ENCODE measurements around the gene RDH12. TPM values are rescaled to one million over a fixed set of nuclear protein-coding genes. Genes with fewer than 3 reads are reported as not detected.

RDH12 gene
- total RNA-seq, 1 donor from 2014 or later: not detected

- no peak overlapping the region for H3K27ac Mint-ChIP-seq
- H3K27me3 Mint-ChIP-seq: no peaks in the 10 kb centered on the region
- no peak for DNase-seq
- intact Hi-C loops (cut with micrococcal nuclease): no loop called here
- H3K36me3 Mint-ChIP-seq (ENCODE audit: low read depth): peaks cover 50% of the 10 kb centered on the region
- no peaks in the 10 kb centered on the region for H3K4me1 Mint-ChIP-seq
- no peak overlapping the region for H3K4me3 Mint-ChIP-seq
- H3K9me3 Mint-ChIP-seq: no peaks in the 10 kb centered on the region
Observed at GRCh38 chr14:67768219-67768618, 66.5 kb downstream of the RDH12 start.

GRCh38 chr14:67773844-67774377 lies 72.2 kb downstream of the RDH12 start:
- intact Hi-C loops (cut with micrococcal nuclease): no loop called here
- Mint-ChIP-seq H3K4me1 (no peaks in the 10 kb centered on the region), H3K4me3 (no peak overlapping the region), H3K36me3 (ENCODE audit: low read depth) (peaks cover 58% of the 10 kb centered on the region), H3K27ac (no peak overlapping the region), H3K27me3 (no peaks in the 10 kb centered on the region), H3K9me3 (no peaks in the 10 kb centered on the region)
- DNase-seq: no peak

GRCh38 chr14:67776653-67777322 lies 75.1 kb downstream of the RDH12 start:
- H3K27me3 Mint-ChIP-seq: no peaks in the 10 kb centered on the region
- intact Hi-C loops (cut with micrococcal nuclease): no loop called here
- peaks cover 56% of the 10 kb centered on the region for H3K36me3 Mint-ChIP-seq (ENCODE audit: low read depth)
- no peak for DNase-seq
- no peak overlapping the region for H3K27ac Mint-ChIP-seq
- no peaks in the 10 kb centered on the region for H3K4me1 Mint-ChIP-seq
- no peaks in the 10 kb centered on the region for H3K9me3 Mint-ChIP-seq
- no peak overlapping the region for H3K4me3 Mint-ChIP-seq

- intact Hi-C loops (cut with micrococcal nuclease): no loop called here
- no peak overlapping the region for H3K27ac Mint-ChIP-seq
- no peak overlapping the region for H3K4me3 Mint-ChIP-seq
- no peak for DNase-seq
- no peaks in the 10 kb centered on the region for H3K4me1 Mint-ChIP-seq
- H3K27me3 Mint-ChIP-seq: no peaks in the 10 kb centered on the region
- peaks cover 59% of the 10 kb centered on the region for H3K36me3 Mint-ChIP-seq (ENCODE audit: low read depth)
- H3K9me3 Mint-ChIP-seq: no peaks in the 10 kb centered on the region
Observed at GRCh38 chr14:67778792-67779191, 77.1 kb downstream of the RDH12 start.

- Mint-ChIP-seq H3K36me3 (ENCODE audit: low read depth) (peaks cover 57% of the 10 kb centered on the region), H3K27me3 (no peaks in the 10 kb centered on the region), H3K27ac (no peak overlapping the region), H3K4me1 (no peaks in the 10 kb centered on the region), H3K4me3 (no peak overlapping the region), H3K9me3 (no peaks in the 10 kb centered on the region)
- intact Hi-C loops (cut with micrococcal nuclease): no loop called here
- DNase-seq: no peak
Observed at GRCh38 chr14:67782090-67782489, 80.4 kb downstream of the RDH12 start.

Other genes starting within 250 kb of the RDH12 start
- 2.4 and 2.7 TPM in 2 replicates for gene TMEM229B, start 213.2 kb upstream of the RDH12 start, total RNA-seq
- 1.5 and 1.7 TPM in 2 replicates for gene PLEKHH1, start 168.6 kb upstream of the RDH12 start, total RNA-seq
- gene PIGH, start 101.6 kb upstream of the RDH12 start, total RNA-seq: 21.2 and 22.7 TPM in 2 replicates
- 4.7 and 5.0 TPM in 2 replicates for gene ARG2, start 82.0 kb upstream of the RDH12 start, total RNA-seq
- 75.3 and 78.5 TPM in 2 replicates for gene VTI1B, start 27.3 kb upstream of the RDH12 start, total RNA-seq
- 66.2 and 67.7 TPM in 2 replicates for gene RDH11, start 6.1 kb upstream of the RDH12 start, total RNA-seq
- 13.5 and 15.8 TPM in 2 replicates for gene ZFYVE26, start 114.7 kb downstream of the RDH12 start, total RNA-seq
- 28.5 and 29.3 TPM in 2 replicates for gene RAD51B, start 117.9 kb downstream of the RDH12 start, total RNA-seq

Measured in activated CD4-positive, alpha-beta T cell treated with anti-CD3 and anti-CD28 coated beads, Interleukin-2, amount 10 ng/mL, durations not matched to agents 24 days and 14 days (primary cell).